GM10248 (cell line): ENCODE data around the gene CAV1.
A peak's percentile ranks its signal among the peaks of the same experiment; 100 is the strongest.

ENCODE experiments used
- CTCF ChIA-PET: fragments of 300-600 bp; sonication (Branson Sonifier 250); formaldehyde crosslinking; extraction: SDS; loops from one replicate; lab custom pipeline; 2021; ENCODE audit warnings: antibody characterized with exemption; lab: Yijun Ruan, JAX
- POLR2A ChIA-PET: fragments of 350-650 bp; sonication (Branson Sonifier 250); formaldehyde crosslinking; extraction: SDS; loops from one replicate; lab custom pipeline; 2020; ENCODE audit warnings: antibody characterized with exemption; lab: Yijun Ruan, JAX
- DNase-seq: peaks from one replicate; pipeline ENCODE4 v3.0.0; 2012; ENCODE audit errors: extremely low spot score
- CTCF ChIP-seq: IDR thresholded peaks from 2 replicates; pipeline ENCODE4 v1.5.1; 2012; ENCODE audit warnings: mild to moderate bottlenecking, low read depth; ENCODE audit errors: extremely low read depth, missing control alignments, control extremely low read depth

The CAV1 gene

GRCh38 chr7:116522247-116522646, 2.6 kb upstream of the CAV1 start:
- no peak for TF ChIP-seq CTCF
- CTCF ChIA-PET = interaction anchor here (1.1 to 1.2 kb wide), 2 partner anchors 20 to 65 kb away, joined by 3 read pairs; no protein-coding TSS in a partner anchor
- POLR2A ChIA-PET = no interaction called here
- DNase-seq = no peak

- TF ChIP-seq CTCF = no peak
- ChIA-PET CTCF (interaction anchor here (1.5 kb wide), 1 partner anchor 13 kb away, joined by 5 read pairs; no protein-coding TSS in a partner anchor), POLR2A (no interaction called here)
- no peak for DNase-seq
Observed at GRCh38 chr7:116524221-116524608, 621 bp upstream of the CAV1 start.

GRCh38 chr7:116525298-116525912, 569 bp downstream of the CAV1 start:
- ChIA-PET CTCF (interaction anchor here (0.9 to 6.0 kb wide), 26 partner anchors 9 to 722 kb away, joined by 3 to 80 read pairs (median 7); no protein-coding TSS in a partner anchor), POLR2A (no interaction called here)
- DNase-seq = peak; percentile 76
- TF ChIP-seq CTCF = no peak

GRCh38 chr7:116525913-116526861, 1.4 kb downstream of the CAV1 start:
- POLR2A ChIA-PET = no interaction called here
- peak; percentile 91 for DNase-seq
- CTCF ChIA-PET = interaction anchor here (0.6 to 6.0 kb wide), 56 partner anchors 8 to 723 kb away, joined by 3 to 80 read pairs (median 4); no protein-coding TSS in a partner anchor
- peak; percentile 90 for TF ChIP-seq CTCF

GRCh38 chr7:116526897-116527296, 2.1 kb downstream of the CAV1 start:
- no peak for DNase-seq
- ChIA-PET POLR2A (no interaction called here), CTCF (interaction anchor here (0.7 to 6.0 kb wide), 37 partner anchors 11 to 396 kb away, joined by 3 to 80 read pairs (median 5); no protein-coding TSS in a partner anchor)
- no peak for TF ChIP-seq CTCF

- POLR2A ChIA-PET = no interaction called here
- CTCF ChIA-PET = interaction anchor here (1.6 to 6.0 kb wide), 7 partner anchors 15 to 323 kb away, joined by 3 to 80 read pairs (median 12); no protein-coding TSS in a partner anchor
- no peak for DNase-seq
- TF ChIP-seq CTCF = no peak
Observed at GRCh38 chr7:116527521-116527920, 2.7 kb downstream of the CAV1 start.
